Ureter (tissue), 1 donor: Measurements from ENCODE around the gene MCCC2. TPM values are rescaled to one million over a fixed set of nuclear protein-coding genes. Genes with fewer than 3 reads are reported as not detected.
"Not testable (repeated sequence)": the region's sequence is repeated elsewhere in the genome, so short reads cannot be mapped to it uniquely, and the experiment has no call there.

Source experiments
- DNase-seq: peaks from one replicate; pipeline ENCODE4 v3.0.0-alpha.2; 2020; ENCODE audit warnings: low spot score
- total RNA-seq: library from RNA; stranded (reverse); gene quantifications from one replicate; pipeline ENCODE4 v1.2.4, GENCODE V29; 2023
- donor health status: DM: yes; HTN: yes; CAD: no.

The MCCC2 gene
- total RNA-seq, result 126 TPM

- DNase-seq, result peak; percentile 98
These were observed at the start of gene MCCC2 for GRCh38 chr5:71586941-71587765. Gene MCCC2, plus strand, starts transcription at chr5:71587340. Its CDS starts 86 bp downstream, at chr5:71587426.

GRCh38 chr5:71537687-71538086 lies 49.5 kb upstream of the MCCC2 start:
- DNase-seq, result no peak

- DNase-seq, result not testable (repeated sequence)
These were observed 36.3 kb upstream of the MCCC2 start for GRCh38 chr5:71550885-71551284.

GRCh38 chr5:71551582-71551981 lies 35.6 kb upstream of the MCCC2 start:
- DNase-seq, result not testable (repeated sequence)

GRCh38 chr5:71552026-71552749 lies 35.0 kb upstream of the MCCC2 start:
- DNase-seq, result not testable (repeated sequence)

GRCh38 chr5:71563161-71563560 lies 24.0 kb upstream of the MCCC2 start:
- DNase-seq, result no peak

- no peak for DNase-seq
These were observed 22.2 kb upstream of the MCCC2 start for GRCh38 chr5:71564895-71565294.

- DNase-seq, result no peak
These were observed 17.2 kb upstream of the MCCC2 start for GRCh38 chr5:71569748-71570509.

GRCh38 chr5:71571811-71572210 lies 15.3 kb upstream of the MCCC2 start:
- not testable (repeated sequence) for DNase-seq

GRCh38 chr5:71573591-71573990 lies 13.5 kb upstream of the MCCC2 start:
- no peak for DNase-seq

- not testable (repeated sequence) for DNase-seq
These were observed 11.6 kb upstream of the MCCC2 start for GRCh38 chr5:71575588-71575987.

- DNase-seq, result no peak
These were observed 10.9 kb upstream of the MCCC2 start for GRCh38 chr5:71576241-71576640.

GRCh38 chr5:71577839-71578238 lies 9.3 kb upstream of the MCCC2 start:
- peak; percentile 49 for DNase-seq

- DNase-seq, result no peak
These were observed 4.1 kb upstream of the MCCC2 start for GRCh38 chr5:71582945-71583584.

- no peak for DNase-seq
These were observed 844 bp upstream of the MCCC2 start for GRCh38 chr5:71586052-71586940.

GRCh38 chr5:71587766-71588532 lies 809 bp downstream of the MCCC2 start:
- no peak for DNase-seq

GRCh38 chr5:71588533-71588885 lies 1.4 kb downstream of the MCCC2 start:
- no peak for DNase-seq

- no peak for DNase-seq
These were observed 2.8 kb downstream of the MCCC2 start for GRCh38 chr5:71589903-71590302.

GRCh38 chr5:71591100-71591499 lies 4.0 kb downstream of the MCCC2 start:
- no peak for DNase-seq

GRCh38 chr5:71596169-71596568 lies 9.0 kb downstream of the MCCC2 start:
- no peak for DNase-seq
